ENCODE data around the gene FBN1.

Gene FBN1

GRCh38 chr15:48501208-48501607 lies 144.3 kb downstream of the FBN1 start:
- no peak for DNase-seq

- DNase-seq: no peak
Observed at GRCh38 chr15:48500595-48500994, 144.9 kb downstream of the FBN1 start.

GRCh38 chr15:48499978-48500377 lies 145.5 kb downstream of the FBN1 start:
- no peak for DNase-seq

DNA sequence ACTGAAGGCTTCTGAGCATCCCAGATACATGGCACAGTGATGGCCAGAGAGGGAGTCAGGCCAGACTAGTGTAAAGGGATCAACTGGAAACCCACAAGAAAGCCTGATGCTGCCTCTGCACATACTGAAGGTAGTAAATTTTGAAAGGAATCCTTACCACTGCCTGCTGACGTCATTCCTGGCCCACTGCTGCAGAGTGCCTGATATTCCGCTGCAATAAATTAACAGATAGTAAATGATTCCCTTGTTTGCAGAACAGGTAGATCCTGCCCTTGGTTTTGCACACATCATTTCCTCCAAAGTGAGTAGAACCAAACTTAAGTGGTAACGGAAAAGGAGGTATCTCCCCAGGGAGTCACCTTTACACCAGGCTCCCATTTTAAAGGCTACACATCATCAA lies 146.7 kb downstream of the FBN1 start:
- DNase-seq: no peak

DNA sequence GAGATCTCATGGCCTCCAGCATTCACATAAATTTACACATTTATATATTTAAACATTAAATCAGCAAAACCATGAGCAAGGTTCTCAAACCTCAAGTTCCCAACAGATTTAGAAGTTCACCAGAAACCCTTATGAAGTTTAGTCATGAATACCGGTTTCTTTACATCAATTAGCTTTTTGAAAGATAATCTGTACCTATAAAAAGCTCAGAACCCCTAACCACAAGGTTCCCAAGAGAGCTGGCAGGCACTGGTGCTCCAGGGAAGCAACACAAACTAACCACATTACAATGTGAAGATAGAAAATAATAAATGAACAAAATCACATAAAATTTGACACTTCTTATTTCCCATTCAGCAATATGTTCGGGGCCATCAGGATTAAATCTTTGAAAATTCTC lies 150.9 kb downstream of the FBN1 start:
- DNase-seq: no peak

DNA sequence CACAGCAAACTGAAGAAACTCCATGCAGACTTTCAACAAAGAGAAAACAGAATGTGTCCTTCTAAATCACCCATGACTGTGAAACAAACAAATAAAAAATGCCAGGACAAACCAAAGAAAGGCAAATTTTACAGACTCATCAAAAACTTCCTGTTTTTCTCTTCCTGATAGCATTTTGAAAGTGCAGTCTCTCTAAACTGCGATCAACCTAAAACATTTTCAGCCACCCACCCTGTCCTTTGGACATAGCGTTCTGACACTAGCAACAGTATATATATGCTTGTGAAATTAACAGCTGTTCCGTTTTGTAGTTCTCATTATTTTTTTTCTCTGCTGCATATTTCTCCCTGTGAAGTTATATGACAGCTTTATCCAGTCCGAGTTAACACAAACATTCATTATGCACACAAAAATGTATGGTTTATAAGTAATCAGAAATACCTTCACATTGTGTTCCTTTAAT lies 151.7 kb downstream of the FBN1 start:
- no peak for DNase-seq

DNA sequence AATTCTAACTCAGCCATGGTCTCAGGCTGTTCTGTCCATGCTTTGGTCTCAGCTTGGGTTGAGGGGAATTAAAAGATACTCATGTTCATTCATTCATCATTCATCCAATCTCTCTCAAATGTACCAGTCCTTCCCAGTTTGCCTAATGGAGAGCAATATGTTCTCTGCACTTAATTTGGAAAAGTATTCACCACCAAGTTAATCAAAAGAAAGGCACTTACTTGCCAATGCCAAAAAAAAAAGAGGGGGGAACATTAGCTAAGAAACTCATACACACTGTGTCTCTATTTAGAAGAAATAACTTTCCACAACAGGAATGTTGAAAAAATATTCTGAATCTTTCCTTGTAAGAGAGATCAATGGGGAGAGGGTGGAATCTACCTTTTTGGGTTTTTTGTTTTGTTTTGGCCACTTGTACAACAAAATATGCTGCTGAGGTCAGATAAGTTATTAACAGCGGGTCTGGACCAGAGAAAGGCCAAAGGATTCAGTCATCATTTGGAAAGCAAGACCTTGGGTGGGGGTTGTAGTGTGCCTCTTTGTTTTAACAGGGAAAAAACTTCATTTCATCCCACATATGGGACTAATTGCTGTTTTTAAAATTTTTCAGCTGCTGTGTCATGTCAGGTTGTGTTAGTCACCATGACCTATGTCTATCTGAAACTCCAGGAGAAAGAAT lies 152.3 kb downstream of the FBN1 start:
- DNase-seq: no peak

- no peak for DNase-seq
Observed at GRCh38 chr15:48486228-48486627, 159.3 kb downstream of the FBN1 start.

DNA sequence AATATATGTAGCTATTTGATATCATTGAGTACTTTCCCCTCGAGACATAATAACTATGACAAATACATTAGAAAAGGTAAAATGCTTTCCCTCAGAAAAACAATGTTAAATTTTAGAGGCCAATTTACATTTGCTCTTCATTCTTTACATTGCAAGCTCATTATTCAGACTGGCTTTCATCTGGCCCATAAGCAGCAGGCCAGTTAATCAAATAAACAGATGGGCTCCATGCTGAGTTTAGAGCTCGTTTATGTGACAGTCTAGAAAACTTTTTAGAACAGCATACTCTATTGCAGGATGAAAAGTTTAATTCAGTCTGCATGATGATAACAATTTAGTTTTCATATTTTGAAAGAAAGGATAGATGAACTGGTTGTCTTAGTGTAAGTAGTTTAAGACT lies 163.7 kb downstream of the FBN1 start:
- no peak for DNase-seq

DNA sequence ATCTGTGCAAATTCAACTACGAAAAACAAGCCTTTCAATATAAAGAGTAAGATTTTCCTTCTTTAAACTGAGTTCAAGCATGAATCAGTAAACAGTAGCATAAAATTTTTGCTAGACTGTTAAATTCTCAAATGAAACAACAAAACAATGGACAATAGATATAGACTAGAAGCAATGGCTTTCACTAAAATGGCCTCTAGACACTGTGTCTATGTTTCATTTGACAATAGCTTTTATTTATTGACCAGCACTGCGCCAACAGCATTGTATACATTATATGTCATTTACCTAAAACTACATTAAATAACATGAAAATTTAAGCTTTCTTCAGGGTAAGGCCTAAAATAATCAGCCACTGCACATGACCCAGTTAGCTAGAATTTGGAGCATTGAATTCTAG lies 165.8 kb downstream of the FBN1 start:
- DNase-seq: no peak

- DNase-seq: no peak
Observed at GRCh38 chr15:48478581-48478980, 166.9 kb downstream of the FBN1 start.

DNA sequence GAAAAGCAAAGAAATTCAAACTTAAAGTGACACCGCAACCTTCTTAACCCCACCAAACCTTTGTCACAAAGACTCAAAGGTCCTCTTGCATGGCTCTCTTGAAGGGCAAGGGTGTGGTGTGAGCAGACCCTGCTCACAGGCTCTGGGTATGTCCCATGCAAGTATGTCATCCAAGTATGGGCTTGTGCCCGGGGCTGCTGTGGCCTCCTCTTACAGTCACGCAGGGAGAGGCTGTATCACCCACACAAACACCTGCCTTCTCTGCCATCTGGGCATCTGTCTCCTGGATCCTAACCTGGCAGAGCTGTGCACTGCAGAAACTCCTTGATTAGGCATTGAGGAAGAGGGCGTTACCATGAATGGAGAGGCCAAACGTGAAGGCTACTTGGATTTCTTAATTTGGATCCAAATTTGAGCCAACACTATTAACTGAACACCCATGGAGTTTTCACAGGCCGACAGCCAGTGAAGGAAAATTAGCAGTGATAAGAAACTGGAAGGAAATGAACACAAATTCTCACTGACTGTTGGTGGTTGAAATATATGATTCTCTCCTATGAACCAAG lies 167.6 kb downstream of the FBN1 start:
- no peak for DNase-seq

DNA sequence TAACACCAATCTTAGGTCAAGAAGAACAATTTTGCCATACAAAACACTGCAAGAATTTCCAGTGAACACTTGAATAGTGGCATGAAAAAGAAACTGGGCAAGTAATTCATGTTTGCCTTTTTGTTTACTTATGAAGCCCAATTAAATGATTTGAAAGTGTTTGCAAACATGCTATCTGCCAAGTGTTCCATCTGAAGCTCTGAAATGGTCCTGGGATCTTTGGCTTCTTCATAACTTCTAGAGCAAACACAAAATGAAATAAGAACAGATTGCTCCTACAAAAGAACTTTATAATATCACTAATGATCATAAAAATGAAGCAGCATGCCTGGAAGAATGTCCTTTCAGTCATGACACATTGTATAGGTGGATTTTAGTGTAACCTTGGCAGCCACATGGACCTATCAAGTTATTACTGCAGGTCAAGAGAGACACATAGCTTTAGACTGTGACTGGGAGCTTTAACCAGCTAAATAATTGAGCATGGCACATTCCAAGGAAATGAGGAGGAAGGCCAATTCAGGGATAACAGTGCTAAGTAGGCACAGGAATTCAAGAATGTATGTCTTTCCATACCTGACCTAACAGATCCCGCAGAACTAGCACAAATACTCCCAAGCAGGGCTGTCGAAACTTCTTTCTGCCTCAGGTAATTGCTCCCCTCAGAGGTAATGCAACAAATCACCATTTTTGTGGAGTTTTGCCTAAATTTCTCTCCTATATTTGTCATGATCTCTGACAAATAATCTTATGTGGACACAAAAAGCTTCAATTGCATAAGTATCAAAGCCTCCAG lies 169.7 kb downstream of the FBN1 start:
- no peak for DNase-seq

- no peak for DNase-seq
Observed at GRCh38 chr15:48473667-48474066, 171.8 kb downstream of the FBN1 start.

DNA sequence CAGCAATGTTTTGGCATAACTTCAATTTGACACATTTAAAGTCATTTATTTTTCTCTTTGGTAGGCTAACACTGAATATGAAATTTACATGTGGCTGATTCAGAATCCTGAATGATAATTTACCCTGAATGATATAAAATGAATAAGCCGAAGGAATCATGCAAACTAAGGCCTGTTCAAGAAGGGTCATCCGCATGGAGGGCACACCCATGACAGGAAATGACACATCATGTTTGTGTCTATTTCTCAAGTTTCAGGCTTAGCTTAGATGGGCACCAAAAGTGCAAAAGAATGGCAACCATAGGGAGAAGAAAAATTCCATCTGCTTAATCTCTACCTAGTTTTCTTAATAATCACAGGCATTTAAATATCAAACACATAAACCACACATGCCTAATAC lies 172.8 kb downstream of the FBN1 start:
- DNase-seq: no peak

- DNase-seq: no peak
Observed at GRCh38 chr15:48471073-48471472, 174.4 kb downstream of the FBN1 start.

- DNase-seq: no peak
Observed at GRCh38 chr15:48470096-48470495, 175.4 kb downstream of the FBN1 start.

DNA sequence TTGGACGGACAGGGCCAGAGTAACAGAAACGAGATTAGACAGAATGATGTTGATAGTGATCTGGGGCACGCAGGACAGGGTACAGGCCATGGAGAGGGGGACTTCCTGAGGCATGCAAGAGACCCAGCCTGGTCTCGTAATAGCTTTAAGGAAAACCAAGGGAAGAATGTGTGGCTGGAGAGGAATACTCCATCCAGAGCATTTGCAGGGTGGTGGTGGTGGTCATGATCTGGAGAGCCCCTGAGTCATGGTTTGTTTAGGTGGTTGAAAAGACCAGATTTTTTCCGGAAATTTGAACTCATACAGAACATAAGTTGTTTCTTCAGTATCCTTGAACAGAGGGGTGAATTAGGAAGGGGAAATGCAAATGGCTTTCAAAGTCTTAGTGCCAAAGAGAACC lies 175.8 kb downstream of the FBN1 start:
- DNase-seq: no peak

DNA sequence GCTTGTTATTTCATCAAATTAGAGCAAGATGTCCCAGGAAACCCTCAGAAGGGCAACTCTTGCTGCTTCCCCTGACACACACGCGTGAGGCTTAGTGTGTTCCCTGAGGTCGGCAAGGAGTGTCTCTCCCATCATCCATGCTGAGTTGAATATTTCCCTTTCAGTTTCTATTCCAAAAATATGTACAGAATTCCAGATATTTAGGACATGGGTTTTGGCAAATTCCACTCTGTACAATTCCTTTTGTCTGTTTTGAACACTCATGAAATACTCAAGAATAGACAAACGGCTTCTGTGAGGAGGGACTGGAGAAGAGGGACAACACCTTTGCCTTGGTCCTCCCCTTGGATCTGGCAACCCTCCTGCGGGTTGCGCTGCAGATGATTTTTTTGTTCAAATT lies 176.2 kb downstream of the FBN1 start:
- DNase-seq: no peak

DNA sequence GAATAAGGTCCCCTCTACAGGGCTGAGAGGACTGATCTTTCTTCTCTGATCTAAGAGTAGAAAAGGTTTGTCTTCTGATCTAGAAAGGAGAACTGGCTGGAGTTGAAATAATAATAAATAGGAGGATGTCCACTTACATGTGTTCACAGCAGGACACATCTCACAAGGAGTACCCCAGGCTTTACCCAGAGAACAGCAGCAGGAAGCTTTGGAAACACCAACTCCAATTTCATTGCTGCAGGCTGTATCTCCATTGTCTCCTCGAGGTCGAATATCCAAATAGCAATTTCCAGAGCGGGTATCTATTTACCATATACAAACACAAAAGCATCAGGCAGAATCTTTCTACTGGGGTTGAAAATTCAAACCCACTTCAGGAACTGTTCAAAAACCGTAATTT lies 177.7 kb downstream of the FBN1 start:
- DNase-seq: no peak

DNA sequence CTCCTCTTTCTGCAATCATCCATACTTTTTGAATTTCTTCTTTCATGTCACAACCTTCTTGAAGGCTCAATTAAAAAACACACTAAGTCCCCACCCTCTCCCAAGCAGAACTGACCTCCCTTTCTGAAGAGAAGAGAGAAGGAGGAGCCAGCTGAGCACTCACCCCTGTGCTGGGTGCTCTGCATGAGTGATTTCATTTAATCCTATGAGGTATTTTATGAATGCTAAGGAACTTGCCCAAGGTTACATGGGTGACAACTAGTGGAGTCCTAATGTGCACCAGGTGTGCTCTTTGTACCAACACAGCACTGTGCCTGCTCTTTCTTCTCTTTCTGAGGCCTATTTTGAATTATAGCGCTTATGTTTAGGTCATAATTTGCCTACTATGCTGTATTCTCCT lies 178.7 kb downstream of the FBN1 start:
- DNase-seq: no peak

- DNase-seq: no peak
Observed at GRCh38 chr15:48466079-48466478, 179.4 kb downstream of the FBN1 start.

GRCh38 chr15:48465410-48465809 lies 180.1 kb downstream of the FBN1 start:
- no peak for DNase-seq

DNA sequence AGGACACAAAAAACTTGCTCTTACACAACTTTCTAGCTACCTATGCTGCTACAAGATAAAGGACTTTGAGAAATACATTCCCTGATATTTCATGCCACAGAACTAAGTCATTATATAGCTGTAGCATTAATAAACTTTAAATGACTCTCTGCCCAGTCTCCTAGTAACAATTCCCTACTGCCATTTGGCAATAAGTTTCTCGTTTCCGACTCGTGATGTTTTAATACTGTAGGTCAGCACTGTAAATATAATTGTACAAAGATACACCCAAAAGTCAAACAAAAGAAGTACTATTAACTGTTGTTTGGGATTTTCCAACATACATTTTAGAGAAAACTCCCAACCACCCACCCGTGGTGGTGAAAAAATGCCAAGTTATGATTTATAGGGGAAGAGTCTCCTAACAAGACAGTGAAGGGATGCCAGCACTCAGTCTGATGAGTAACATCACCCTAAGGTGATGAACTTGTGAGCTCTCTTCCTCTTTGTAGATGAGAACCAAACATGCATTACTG lies 182.1 kb downstream of the FBN1 start:
- DNase-seq: no peak
